Measurements from ENCODE around the gene ANTXR1.

ANTXR1 gene

DNA sequence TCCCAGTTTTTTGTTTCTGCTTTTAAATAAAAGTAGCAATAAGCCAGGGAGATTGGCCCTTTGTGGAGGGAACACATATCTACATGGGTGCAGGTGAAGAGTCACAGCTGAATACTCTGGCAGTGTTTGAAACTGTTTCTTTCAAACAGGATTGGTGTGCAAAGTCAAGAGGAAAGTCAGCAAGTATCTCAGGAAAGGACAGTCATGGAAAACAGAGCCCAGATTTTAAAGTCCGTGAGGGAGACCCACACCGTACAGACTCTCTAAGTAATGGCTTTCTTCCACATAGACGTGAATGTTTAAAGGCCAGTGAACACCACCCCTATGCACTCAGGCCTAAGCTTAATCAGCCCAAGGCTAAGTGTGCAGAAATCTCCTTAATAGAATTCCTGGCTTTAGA, 278.7 kb downstream of the ANTXR1 start:
- DNase-seq = no peak

DNA sequence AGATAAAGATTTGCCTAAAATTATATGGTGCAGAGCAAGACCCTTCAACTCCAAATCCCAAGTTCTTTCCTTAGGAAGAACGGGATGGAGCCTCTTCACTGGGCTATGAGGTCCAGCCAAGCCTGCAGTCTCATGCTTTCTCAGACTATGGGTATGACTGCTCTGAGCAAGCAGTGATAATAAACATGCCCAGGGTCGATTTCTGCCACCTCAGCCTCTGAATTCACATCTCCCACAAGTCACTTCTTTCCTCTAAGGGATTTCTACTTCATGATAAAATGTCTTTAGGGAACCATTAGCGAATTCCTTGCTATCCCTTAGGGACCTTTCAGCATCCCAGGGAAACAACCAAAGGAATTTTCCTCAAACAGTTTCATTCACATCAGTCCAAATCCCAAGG, 279.3 kb downstream of the ANTXR1 start:
- DNase-seq = no peak

DNA sequence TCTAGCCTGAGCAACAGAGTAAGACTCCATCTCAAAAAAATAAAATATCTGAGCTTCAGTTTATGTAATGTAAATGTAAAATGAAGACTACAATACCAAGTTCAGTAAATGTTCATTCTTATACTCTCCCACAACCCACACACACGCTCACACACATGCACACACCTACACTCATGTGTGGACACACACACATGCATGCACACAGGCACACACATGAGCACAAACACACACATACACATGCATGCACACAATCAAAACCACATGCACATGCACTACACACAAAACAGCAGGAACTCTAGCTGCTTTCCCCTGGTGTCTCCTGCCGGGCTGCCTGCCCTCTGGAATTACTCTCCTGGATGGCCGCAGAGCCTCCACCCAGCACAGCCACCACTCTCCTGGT, 283.4 kb downstream of the ANTXR1 start:
- DNase-seq = no peak

DNA sequence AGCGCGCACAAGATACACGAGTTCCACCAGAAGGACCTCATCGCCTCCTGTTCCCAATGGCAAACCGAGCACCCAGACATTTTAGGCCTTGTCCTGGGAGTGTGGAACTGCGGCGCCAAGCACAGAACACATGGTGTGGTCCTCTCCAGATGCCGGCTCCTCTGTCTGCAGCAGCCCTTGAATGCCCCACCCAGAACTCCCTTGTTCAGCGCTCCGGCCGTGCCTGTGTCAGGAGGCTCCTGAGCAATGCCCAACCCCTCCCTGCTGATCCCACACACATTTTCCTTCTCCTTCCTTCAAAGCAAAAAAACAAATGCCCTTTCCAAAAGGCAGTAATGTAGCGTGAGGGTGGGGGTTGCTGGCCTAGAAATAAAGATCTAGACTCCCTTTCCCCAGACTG, 284.2 kb downstream of the ANTXR1 start:
- no peak for DNase-seq

DNA sequence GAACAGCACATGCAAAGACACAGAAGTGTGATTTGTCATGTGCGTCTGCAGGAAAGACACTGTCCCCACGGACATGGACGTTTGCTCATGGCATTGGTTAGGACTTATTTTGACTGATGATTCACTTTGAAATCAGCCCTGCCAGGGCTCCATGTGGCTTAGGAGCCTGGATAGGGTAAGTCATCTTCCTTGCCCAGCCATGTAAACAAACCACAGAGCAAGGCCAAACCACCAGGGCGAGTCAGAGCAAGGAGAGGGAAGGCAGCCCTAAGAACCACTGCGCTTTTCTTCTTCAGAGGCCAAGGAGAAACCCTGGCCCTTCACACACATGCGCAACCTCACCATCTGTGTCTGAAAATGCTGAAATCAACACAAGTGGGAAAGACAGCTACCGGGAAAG, 285.3 kb downstream of the ANTXR1 start:
- no peak for DNase-seq

DNA sequence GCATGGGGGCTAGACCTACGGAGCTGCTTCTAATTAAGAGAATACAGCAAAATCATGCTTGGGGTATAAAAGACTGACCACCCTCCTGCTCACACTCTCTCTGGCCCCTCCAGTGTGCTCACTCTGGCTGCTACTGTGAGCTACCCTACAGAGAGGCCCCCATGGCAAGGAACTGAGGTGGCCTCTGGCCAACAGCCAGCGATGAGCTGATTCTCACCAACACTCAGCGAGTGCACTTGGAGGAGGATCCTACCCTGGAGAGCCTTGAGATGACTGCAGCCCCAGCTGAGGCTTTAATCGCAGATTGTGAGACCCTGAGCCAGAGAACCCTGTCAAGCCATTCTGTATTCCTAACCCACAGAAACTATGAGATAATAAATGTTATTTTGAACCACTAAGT, 285.9 kb downstream of the ANTXR1 start:
- no peak for DNase-seq

Data from CD4-positive, alpha-beta T cell treated with Interleukin-6 for 4 hours (primary cell).